ENCODE measurements around the gene PDCD11.
"Not testable (repeated sequence)": the region's sequence is repeated elsewhere in the genome, so short reads cannot be mapped to it uniquely, and the experiment has no call there.

The PDCD11 gene

GRCh38 chr10:103416436-103417147 lies 20.2 kb downstream of the PDCD11 start:
- no peak for DNase-seq

DNA sequence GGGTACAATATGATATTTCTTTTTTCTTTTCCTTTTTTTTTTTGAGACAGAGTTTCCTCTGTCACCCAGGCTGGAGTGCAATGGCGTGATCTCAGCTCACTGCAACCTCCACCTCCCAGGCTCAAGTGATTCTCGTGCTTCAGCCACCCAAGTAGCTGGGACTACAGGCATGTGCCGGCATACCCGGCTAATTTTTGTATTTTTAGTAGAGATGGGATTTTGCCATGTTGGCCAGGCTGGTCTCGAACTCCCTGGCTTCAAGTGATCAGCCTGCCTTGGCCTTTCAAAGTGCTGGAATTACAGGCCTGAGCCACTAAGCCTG lies 20.7 kb downstream of the PDCD11 start:
- DNase-seq, result not testable (repeated sequence)

DNA sequence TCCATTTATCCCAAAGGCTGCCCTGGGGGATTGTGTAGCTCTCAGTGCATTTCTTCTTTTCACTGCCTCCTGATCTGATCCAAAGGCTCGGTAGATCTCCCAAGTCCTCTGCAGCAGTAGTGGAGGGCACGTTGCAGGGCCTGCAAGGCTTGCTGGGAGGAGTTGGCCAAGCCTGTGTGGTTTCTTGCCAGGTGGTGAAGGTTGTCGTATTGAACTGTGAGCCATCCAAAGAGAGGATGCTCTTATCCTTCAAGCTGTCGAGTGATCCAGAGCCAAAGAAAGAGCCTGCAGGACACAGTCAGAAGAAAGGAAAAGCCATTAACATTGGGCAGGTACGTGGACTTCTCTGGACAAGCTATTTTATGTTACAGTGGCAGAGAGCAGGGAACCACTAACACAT lies 21.2 kb downstream of the PDCD11 start:
- DNase-seq, result no peak

DNA sequence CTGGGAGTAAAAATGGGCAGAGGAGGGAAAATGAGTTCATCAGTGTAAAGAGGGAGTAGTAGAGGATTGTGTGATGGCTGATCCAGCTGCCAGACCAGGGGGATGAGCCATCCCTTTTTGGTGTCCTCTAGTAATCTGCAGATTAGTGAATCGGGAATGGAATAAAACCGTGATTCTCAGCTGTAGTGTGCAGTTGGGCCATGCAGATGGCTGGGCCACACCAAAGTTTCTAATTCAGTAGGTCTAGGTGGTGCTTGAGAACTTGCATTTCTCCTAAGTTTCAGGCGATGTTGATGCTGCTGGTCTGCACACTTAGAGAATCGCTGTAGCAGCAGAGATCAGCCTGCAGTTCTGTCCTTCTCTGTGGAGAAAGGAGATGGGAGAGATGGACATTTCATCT lies 22.7 kb downstream of the PDCD11 start:
- no peak for DNase-seq

DNA sequence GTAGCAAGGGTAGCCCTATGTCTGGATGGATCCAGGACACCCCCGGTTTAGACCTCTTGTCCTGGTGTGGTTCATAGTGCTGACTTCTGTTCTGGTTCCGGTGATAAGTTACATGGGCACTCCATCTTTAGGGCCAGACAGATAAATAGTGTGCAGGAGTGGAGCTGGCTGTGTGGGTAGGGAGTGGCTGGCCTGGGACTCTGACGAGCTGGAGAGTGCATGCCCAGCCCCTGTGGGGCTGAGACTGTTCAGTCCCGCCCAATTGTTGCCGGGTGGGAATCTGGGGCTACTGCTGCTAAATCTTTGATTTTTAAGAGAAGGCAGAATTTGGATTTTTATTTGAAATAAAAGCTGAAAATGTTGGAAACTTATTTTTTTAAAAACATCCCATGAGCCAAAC lies 27.3 kb downstream of the PDCD11 start:
- no peak for DNase-seq

GRCh38 chr10:103427866-103428265 lies 31.4 kb downstream of the PDCD11 start:
- no peak for DNase-seq

DNA sequence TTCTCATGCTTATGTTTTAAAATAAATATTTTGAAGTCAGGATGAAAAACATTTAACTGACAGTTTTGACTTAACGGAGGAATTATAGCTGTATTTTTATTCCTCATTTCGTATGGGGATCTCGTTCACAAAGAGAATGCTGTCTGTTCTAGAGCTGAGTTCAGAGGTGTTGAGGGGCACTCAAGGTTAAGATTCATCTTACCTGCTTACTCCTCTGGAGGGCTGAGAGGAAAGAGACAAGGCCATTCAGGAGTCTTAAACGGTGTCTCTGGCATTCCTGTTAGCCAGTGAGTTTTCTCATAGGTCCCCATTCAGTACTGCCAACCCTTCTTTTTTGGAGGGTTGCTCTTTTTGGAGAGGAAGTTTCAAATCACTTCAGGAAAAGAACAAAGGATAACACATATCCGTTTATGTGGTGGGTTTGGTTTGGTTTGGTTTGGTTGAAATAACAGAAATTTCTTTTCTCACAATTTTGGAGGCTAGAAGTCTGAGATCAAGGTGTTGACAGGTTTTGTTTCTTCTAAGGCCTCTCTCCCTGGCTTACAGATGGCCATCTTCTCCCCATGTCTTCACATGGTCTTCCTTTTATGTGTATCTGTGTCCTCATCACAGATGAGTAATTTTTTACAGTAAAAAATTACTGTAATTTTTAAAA lies 32.7 kb downstream of the PDCD11 start:
- DNase-seq, result no peak

DNA sequence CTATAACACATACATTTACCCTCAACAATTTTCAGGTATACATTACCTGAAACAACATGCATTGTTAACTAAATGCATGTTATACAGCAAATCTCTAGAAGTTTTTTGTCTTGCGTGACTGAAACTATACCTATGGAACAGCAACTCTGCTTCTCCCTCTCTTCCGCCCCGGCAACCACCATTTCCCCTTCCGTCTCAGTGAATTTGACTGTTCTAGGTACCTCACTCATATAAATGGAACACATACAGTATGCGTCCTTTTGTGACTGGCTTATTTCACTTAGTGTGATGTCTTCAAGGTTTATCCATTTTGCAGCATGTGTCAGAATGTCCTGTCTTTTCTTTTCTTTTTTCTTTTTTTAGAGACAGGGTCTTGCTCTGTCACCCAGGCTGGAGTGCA lies 33.2 kb downstream of the PDCD11 start:
- no peak for DNase-seq

DNA sequence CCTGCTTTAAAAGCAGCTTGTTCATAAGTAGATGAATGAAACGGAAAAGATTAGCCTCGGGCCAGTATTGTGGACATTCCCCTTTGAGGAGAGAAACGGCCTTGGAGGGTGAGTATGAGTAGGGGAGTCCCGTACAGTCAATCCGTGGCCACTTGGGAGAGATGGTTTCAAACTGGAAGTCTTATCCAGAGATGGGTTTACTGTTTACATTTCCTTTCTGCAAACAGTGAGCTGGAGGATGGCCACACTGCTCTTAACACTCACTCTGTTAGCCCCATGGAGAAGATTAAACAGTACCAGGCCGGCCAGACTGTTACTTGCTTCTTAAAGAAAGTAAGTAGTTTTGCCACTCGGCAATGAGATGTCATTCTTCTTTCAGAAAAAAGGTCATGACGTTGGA lies 35.5 kb downstream of the PDCD11 start:
- DNase-seq, result no peak

DNA sequence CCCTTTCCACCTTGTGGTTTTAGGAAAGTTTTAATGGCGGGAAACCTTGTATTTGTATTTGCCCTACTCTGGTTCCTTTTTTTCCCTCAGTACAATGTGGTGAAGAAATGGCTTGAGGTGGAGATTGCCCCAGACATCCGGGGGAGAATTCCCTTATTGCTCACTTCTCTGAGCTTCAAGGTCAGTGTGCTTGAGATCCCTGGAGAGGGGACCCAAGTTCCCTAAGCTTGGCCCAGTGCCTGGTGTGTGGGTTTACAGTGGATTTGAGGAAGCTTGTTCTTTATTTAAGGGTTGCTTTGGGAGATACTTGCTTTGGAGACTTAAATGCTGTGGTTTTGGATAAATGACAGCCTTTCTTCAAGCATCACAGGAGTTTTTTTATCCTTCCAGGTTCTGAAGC lies 37.4 kb downstream of the PDCD11 start:
- no peak for DNase-seq

- DNase-seq, result no peak
These were observed 43.4 kb downstream of the PDCD11 start for GRCh38 chr10:103439776-103440175.

GRCh38 chr10:103440416-103440815 lies 44.0 kb downstream of the PDCD11 start:
- no peak for DNase-seq

DNA sequence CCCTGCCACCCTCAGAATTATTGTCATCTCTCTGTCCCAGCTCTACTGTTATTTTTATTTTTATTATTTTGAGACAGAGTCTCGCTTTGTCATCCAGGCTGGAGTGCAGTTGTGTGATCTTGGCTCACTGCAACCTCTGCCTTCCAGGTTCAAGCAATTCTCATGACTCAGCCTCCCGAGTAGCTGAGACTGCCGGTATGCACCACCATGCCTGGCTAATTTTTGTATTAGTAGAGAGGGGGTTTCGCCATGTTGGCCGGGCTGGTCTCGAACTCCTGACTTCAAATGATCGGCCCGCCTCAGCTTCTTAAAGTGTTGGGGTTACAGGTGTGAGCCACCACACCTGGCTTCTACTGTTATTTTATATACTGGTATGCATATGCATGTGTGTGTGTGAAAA lies 44.8 kb downstream of the PDCD11 start:
- DNase-seq, result no peak

DNA sequence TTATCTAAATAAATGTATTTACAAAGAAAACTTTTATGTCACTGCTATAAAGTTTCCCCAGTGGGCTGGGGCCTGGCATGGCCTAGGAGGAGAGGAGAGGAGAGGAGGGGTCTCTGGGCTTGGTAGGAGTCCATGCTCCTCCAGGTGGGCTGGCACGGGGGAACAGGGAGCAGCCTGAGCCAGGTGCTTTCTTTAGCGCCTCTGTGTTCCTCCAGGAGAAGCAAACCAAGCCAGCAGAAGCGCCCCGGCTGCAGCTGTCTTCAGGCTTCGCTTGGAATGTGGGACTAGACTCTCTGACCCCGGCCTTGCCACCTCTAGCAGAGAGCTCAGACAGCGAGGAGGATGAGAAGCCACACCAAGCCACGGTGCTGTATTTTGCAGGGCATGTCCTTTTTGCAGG lies 45.2 kb downstream of the PDCD11 start:
- DNase-seq, result no peak

- DNase-seq, result no peak
These were observed 45.6 kb downstream of the PDCD11 start for GRCh38 chr10:103442031-103442461.

GRCh38 chr10:103443475-103444185 lies 47.2 kb downstream of the PDCD11 start:
- no peak for DNase-seq

DNA sequence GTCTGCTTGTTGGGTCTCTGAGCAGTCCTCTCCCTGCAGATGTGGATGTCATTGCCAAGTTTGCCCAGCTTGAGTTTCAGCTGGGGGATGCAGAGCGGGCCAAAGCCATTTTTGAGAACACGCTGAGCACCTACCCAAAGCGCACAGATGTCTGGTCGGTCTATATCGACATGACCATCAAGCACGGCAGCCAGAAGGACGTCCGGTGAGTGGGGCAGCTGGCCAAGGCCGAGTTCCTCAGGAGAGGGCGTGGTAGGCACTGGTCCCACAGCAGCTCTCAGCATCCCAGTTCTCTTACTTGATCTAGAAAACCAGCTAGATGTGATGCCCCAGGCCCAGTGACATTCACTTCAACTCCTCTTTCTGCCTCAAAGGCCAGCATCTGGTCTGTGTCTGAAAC lies 48.1 kb downstream of the PDCD11 start:
- no peak for DNase-seq

GRCh38 chr10:103445366-103445765 lies 48.9 kb downstream of the PDCD11 start:
- no peak for DNase-seq

DNA sequence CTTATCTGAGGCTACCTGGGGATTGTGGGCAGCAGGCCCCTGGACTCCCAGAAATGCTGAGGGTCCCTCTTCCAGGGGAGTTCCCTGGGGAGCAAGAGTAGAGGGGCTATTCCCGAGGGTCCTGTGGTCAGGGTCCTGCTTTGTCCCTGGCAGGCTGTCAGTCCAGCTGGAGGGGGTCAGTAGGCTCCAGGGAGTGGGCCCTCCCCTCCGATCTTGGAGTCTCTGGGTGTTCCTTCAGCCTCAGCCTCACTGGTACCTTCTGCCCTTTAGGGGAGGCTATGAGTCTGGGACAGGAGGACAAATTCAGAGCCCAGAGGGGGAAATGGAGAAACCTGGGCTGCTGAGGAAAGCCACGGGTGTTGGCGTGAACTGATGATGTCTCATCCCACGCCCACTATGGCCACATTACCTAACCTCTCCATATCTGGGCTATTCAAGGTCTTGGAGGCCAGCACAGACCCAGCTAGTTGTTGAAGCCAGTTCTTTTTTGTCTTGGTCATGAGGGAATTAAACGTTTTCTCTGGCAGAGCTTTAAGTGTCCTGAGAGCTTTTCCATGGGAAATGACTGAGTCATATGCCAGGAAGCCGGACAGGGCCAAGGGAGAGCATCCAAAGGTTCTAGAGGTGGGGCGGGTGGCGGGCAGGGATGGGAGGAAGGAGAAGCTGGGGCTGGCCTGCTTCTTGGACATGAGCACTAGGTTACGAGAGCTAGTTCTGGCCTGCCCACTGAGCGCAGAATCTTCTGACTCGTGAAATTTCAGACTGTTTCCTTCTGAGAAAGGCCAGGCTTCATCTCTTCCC lies 49.5 kb downstream of the PDCD11 start:
- DNase-seq, result no peak

GRCh38 chr10:103447187-103447586 lies 50.8 kb downstream of the PDCD11 start:
- no peak for DNase-seq

GRCh38 chr10:103448746-103449145 lies 52.3 kb downstream of the PDCD11 start:
- no peak for DNase-seq

- no peak for DNase-seq
These were observed 53.0 kb downstream of the PDCD11 start for GRCh38 chr10:103449208-103450144.

Data from NCI-H187 treated with DMSO at 0.1 percent for 48 hours (cell line).